GM18873 (cell line): ENCODE results near the gene CARS2.
A peak's percentile ranks its signal among the peaks of the same experiment; 100 is the strongest.

Experiments
- ATAC-seq: cut with Tn5 transposase; IDR thresholded peaks from one replicate; pipeline ENCODE4 v1.9.1; 2021; ENCODE audit warnings: mild to moderate bottlenecking, moderate library complexity, moderate number of reproducible peaks; ENCODE audit not compliant: unreplicated experiment, low FRiP score

Gene CARS2

GRCh38 chr13:110658218-110658911, 47.6 kb downstream of the CARS2 start:
- ATAC-seq, result peak; percentile 83

- no peak for ATAC-seq
Observed at GRCh38 chr13:110657196-110657595, 48.7 kb downstream of the CARS2 start.

GRCh38 chr13:110653851-110654250, 52.1 kb downstream of the CARS2 start:
- ATAC-seq, result no peak

GRCh38 chr13:110653271-110653670, 52.6 kb downstream of the CARS2 start:
- ATAC-seq, result no peak

GRCh38 chr13:110652764-110653163, 53.2 kb downstream of the CARS2 start:
- no peak for ATAC-seq

GRCh38 chr13:110652231-110652730, 53.6 kb downstream of the CARS2 start:
- ATAC-seq, result no peak

GRCh38 chr13:110651726-110652230, 54.1 kb downstream of the CARS2 start:
- ATAC-seq, result no peak

GRCh38 chr13:110651271-110651670, 54.6 kb downstream of the CARS2 start:
- ATAC-seq, result no peak

GRCh38 chr13:110650436-110650835, 55.5 kb downstream of the CARS2 start:
- no peak for ATAC-seq

- ATAC-seq, result no peak
Observed at GRCh38 chr13:110649551-110649950, 56.4 kb downstream of the CARS2 start.

GRCh38 chr13:110648848-110649421, 57.0 kb downstream of the CARS2 start:
- no peak for ATAC-seq

- ATAC-seq, result no peak
Observed at GRCh38 chr13:110648146-110648819, 57.6 kb downstream of the CARS2 start.

GRCh38 chr13:110647365-110647737, 58.6 kb downstream of the CARS2 start:
- ATAC-seq, result no peak

GRCh38 chr13:110646442-110647364, 59.2 kb downstream of the CARS2 start:
- no peak for ATAC-seq

GRCh38 chr13:110645750-110646149, 60.2 kb downstream of the CARS2 start:
- ATAC-seq, result no peak

- peak; percentile 63 for ATAC-seq
Observed at GRCh38 chr13:110644892-110645521, 60.9 kb downstream of the CARS2 start.

GRCh38 chr13:110643768-110644421, 62.0 kb downstream of the CARS2 start:
- ATAC-seq, result no peak

- ATAC-seq, result no peak
Observed at GRCh38 chr13:110643324-110643723, 62.6 kb downstream of the CARS2 start.

GRCh38 chr13:110642291-110642981, 63.5 kb downstream of the CARS2 start:
- no peak for ATAC-seq
